ENCODE data around the gene LRRC40.

The LRRC40 gene

GRCh38 chr1:70202173-70202758 is 3.1 kb downstream of the LRRC40 start:
- DNase-seq (ENCODE audit: low read depth in 1 of 2, low spot score in 1 of 2): no peak
- no peak for TF ChIP-seq REST (IDR thresholded peaks at IDR 0.05; ENCODE audit: insufficient replicate concordance, low read depth)
- TF ChIP-seq SPI1 (IDR thresholded peaks at IDR 0.05; ENCODE audit: borderline replicate concordance, low read depth): peak; percentile 71; the same call in 1 of the 2 replicates
- Histone ChIP-seq H3K4me3 (replicated peaks; ENCODE audit: insufficient read depth, low read length) (no peak overlapping the region), H3K27ac (replicated peaks) (no peak overlapping the region), H3K27me3 (ENCODE audit: insufficient read depth, poor library complexity, severe bottlenecking) (no peaks in the 10 kb centered on the region)

- H3K27ac ChIP-seq (replicated peaks): no peak overlapping the region
- H3K4me3 ChIP-seq (replicated peaks; ENCODE audit: insufficient read depth, low read length): no peak overlapping the region
- TF ChIP-seq SPI1 (IDR thresholded peaks at IDR 0.05; ENCODE audit: borderline replicate concordance, low read depth) (no peak), REST (IDR thresholded peaks at IDR 0.05; ENCODE audit: insufficient replicate concordance, low read depth) (no peak), POLR2AphosphoS5 (IDR thresholded peaks at IDR 0.05; ENCODE audit: low read depth) (no peak), GABPA (IDR thresholded peaks at IDR 0.05; ENCODE audit: low read depth) (no peak)
- TF ChIP-seq, protein P1, sequence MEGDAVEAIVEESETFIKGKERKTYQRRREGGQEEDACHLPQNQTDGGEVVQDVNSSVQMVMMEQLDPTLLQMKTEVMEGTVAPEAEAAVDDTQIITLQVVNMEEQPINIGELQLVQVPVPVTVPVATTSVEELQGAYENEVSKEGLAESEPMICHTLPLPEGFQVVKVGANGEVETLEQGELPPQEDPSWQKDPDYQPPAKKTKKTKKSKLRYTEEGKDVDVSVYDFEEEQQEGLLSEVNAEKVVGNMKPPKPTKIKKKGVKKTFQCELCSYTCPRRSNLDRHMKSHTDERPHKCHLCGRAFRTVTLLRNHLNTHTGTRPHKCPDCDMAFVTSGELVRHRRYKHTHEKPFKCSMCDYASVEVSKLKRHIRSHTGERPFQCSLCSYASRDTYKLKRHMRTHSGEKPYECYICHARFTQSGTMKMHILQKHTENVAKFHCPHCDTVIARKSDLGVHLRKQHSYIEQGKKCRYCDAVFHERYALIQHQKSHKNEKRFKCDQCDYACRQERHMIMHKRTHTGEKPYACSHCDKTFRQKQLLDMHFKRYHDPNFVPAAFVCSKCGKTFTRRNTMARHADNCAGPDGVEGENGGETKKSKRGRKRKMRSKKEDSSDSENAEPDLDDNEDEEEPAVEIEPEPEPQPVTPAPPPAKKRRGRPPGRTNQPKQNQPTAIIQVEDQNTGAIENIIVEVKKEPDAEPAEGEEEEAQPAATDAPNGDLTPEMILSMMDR (IDR thresholded peaks at IDR 0.05; ENCODE audit: insufficient read depth, low read length): no peak
- H3K27me3 ChIP-seq (ENCODE audit: insufficient read depth, poor library complexity, severe bottlenecking): no peaks in the 10 kb centered on the region
- no peak for DNase-seq (ENCODE audit: low read depth in 1 of 2, low spot score in 1 of 2)
These were observed 5.3 kb downstream of the LRRC40 start for GRCh38 chr1:70200065-70200464.

- TF ChIP-seq POLR2AphosphoS5 (IDR thresholded peaks at IDR 0.05; ENCODE audit: low read depth): no peak
- TF ChIP-seq REST (IDR thresholded peaks at IDR 0.05; ENCODE audit: insufficient replicate concordance, low read depth): no peak
- no peak for TF ChIP-seq GABPA (IDR thresholded peaks at IDR 0.05; ENCODE audit: low read depth)
- TF ChIP-seq, protein P1 (IDR thresholded peaks at IDR 0.05; ENCODE audit: insufficient read depth, low read length): no peak
- no peak for TF ChIP-seq SPI1 (IDR thresholded peaks at IDR 0.05; ENCODE audit: borderline replicate concordance, low read depth)
- H3K27me3 ChIP-seq (ENCODE audit: insufficient read depth, poor library complexity, severe bottlenecking): no peaks in the 10 kb centered on the region
- no peak overlapping the region for H3K27ac ChIP-seq (replicated peaks)
- H3K4me3 ChIP-seq (replicated peaks; ENCODE audit: insufficient read depth, low read length): no peak overlapping the region
- no peak for DNase-seq (ENCODE audit: low read depth in 1 of 2, low spot score in 1 of 2)
These were observed 9.0 kb downstream of the LRRC40 start for GRCh38 chr1:70196333-70196732.

All from HL-60 (cell line).